ENCODE results near the gene NEURL1. TPM values are rescaled to one million over a fixed set of nuclear protein-coding genes. Genes with fewer than 3 reads are reported as not detected.

NEURL1 gene
- total and polyA plus RNA-seq, 10 of the 15 experiments (the other 5 are each of a cell fraction or from before 2014, with no cell fraction given): 0.02 to 0.05 (median 0.05) TPM; not detected in 6

GRCh38 chr10:103465411-103466179 lies 27.9 kb upstream of the NEURL1 start:
- Histone ChIP-seq H3K9ac (ENCODE audit: control insufficient read depth, insufficient read depth, low read length) (no peak overlapping the region), H3K9me3 (replicated peaks; ENCODE audit: control insufficient read depth, insufficient read depth, low read length) (no peaks in the 10 kb centered on the region), H3K27ac (ENCODE audit: control insufficient read depth, insufficient read depth) (peak overlapping the region; percentile 53), H2AFZ (ENCODE audit: control insufficient read depth, low read depth, low read length) (no peak overlapping the region), H4K20me1 (ENCODE audit: control insufficient read depth, insufficient read depth) (no peaks in the 10 kb centered on the region), H3K36me3 (ENCODE audit: control insufficient read depth in 2 of 2, insufficient read depth in 2 of 2, low read length in 1 of 2) (no peaks in the 10 kb centered on the region), H3K4me2 (ENCODE audit: control insufficient read depth, insufficient read depth) (no peak overlapping the region), H3K4me1 (ENCODE audit: control insufficient read depth, insufficient read depth, low read length) (peaks cover 52% of the 10 kb centered on the region), H3K4me3 (no peak overlapping the region), H3K79me2 (ENCODE audit: control insufficient read depth, insufficient read depth, low read length) (no peaks in the 10 kb centered on the region), H3K27me3 (replicated peaks in 1 of 2; ENCODE audit: control insufficient read depth in 2 of 2, insufficient read depth in 2 of 2, low read length in 1 of 2) (no peaks in the 10 kb centered on the region)
- peak; percentile 13 for ATAC-seq
- no TSS peak for BruUV-seq (replicated peaks)
- no peak for FAIRE-seq
- ChIA-PET POLR2A (interaction anchor here (0.7 to 9.3 kb wide), 4 partner anchors 10 to 25 kb away, joined by 3 to 144 read pairs (median 15); partner anchors contain the start of gene CALHM2), SMC1A (ENCODE audit: uncharacterized antibody, unreplicated experiment) (interaction anchor here (0.7 to 4.1 kb wide), 7 partner anchors 9 to 753 kb away, joined by 3 to 32 read pairs (median 7); partner anchors contain the start of gene CALHM2), RAD21 (ENCODE audit: unreplicated experiment) (interaction anchor here (0.6 to 3.9 kb wide), 8 partner anchors 8 to 25 kb away, joined by 3 to 55 read pairs (median 4); partner anchors contain the start of gene CALHM2), CTCF (interaction anchor here (0.5 to 9.2 kb wide), 9 partner anchors 10 to 97 kb away, joined by 3 to 52 read pairs (median 4); partner anchors contain the start of genes CALHM2 and TAF5)
- 36% methylated on average over 14 of the region's 14 CpGs for WGBS (ENCODE audit: insufficient coverage, insufficient replicate concordance, low lambda C conversion rate, missing lambda C conversion rate)
- no peak for DNase-seq (ENCODE audit: low read depth, low spot score)
- TF ChIP-seq BCL11A (IDR thresholded peaks at IDR 0.05; ENCODE audit: low read depth, low read length): no peak
- TF ChIP-seq SPI1 (IDR thresholded peaks at IDR 0.05; ENCODE audit: borderline replicate concordance, insufficient read depth, low read depth, low read length): peak; percentile 7; the same call in 1 of the 2 replicates
- no peak for TF ChIP-seq RUNX3 (IDR thresholded peaks at IDR 0.05; ENCODE audit: low read length)
- intact Hi-C loops (cut with micrococcal nuclease; ENCODE audit: unreplicated experiment) (no loop called here), in situ Hi-C loops (cut with MboI) (no loop called here)

DNA sequence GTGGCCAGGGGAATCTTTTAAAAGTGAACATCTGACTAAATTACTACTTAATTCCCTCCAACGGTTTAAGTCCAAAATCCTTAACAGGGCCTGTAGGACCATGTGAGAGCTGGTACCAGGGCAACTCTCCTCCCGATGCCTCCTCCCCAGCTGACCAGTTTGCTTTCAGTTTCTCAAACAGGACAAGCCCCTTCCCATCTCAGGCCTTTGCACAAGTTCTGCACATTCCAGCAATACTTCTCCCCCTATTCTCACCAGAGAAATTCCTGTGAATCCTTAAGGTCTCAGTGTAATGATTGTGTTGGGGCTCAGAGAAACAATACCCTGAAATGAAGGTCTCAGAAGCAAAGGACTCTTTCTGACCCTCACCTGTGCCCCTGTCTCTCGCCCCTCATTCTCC lies 26.8 kb upstream of the NEURL1 start:
- no peaks in the 10 kb centered on the region for H4K20me1 ChIP-seq (ENCODE audit: control insufficient read depth, insufficient read depth)
- SMC1A ChIA-PET (ENCODE audit: uncharacterized antibody, unreplicated experiment): interaction anchor here (0.9 to 4.1 kb wide), 5 partner anchors 10 to 68 kb away, joined by 3 to 32 read pairs (median 9); partner anchors contain the start of gene CALHM2
- BruUV-seq (replicated peaks): TSS peak; percentile 96
- H3K4me2 ChIP-seq (ENCODE audit: control insufficient read depth, insufficient read depth): peak overlapping the region; percentile 72
- POLR2A ChIA-PET: interaction anchor here (0.6 to 9.3 kb wide), 5 partner anchors 8 to 289 kb away, joined by 4 to 144 read pairs (median 11); partner anchors contain the start of genes CALHM1 and CALHM2
- intact Hi-C loops (cut with micrococcal nuclease; ENCODE audit: unreplicated experiment) (no loop called here), in situ Hi-C loops (cut with MboI) (no loop called here)
- no peaks in the 10 kb centered on the region for H3K9me3 ChIP-seq (replicated peaks; ENCODE audit: control insufficient read depth, insufficient read depth, low read length)
- DNase-seq (ENCODE audit: low read depth, low spot score) (no peak), ATAC-seq (0 out of 3 replicates have a peak, but pooled peaks have one; percentile 2), FAIRE-seq (no peak)
- CTCF ChIA-PET: interaction anchor here (1.0 to 9.2 kb wide), 7 partner anchors 9 to 98 kb away, joined by 3 to 52 read pairs (median 5); partner anchors contain the start of genes CALHM2 and TAF5
- no peaks in the 10 kb centered on the region for H3K36me3 ChIP-seq (ENCODE audit: control insufficient read depth in 2 of 2, insufficient read depth in 2 of 2, low read length in 1 of 2)
- peak overlapping the region; percentile 92 for H3K27ac ChIP-seq (ENCODE audit: control insufficient read depth, insufficient read depth)
- peaks cover 61% of the 10 kb centered on the region for H3K4me1 ChIP-seq (ENCODE audit: control insufficient read depth, insufficient read depth, low read length)
- H2AFZ ChIP-seq (ENCODE audit: control insufficient read depth, low read depth, low read length): peak overlapping the region; percentile 29
- peak overlapping the region; percentile 73 for H3K9ac ChIP-seq (ENCODE audit: control insufficient read depth, insufficient read depth, low read length)
- H3K79me2 ChIP-seq (ENCODE audit: control insufficient read depth, insufficient read depth, low read length): no peaks in the 10 kb centered on the region
- 0% methylated on average over 3 of the region's 3 CpGs for WGBS (ENCODE audit: insufficient coverage, insufficient replicate concordance, low lambda C conversion rate, missing lambda C conversion rate)
- RAD21 ChIA-PET (ENCODE audit: unreplicated experiment): interaction anchor here (1.0 to 3.9 kb wide), 6 partner anchors 8 to 21 kb away, joined by 3 to 55 read pairs (median 5); partner anchors contain the start of gene CALHM2
- 0 out of 2 replicates have a peak overlapping the region, but pooled peaks have one; percentile 33 for H3K4me3 ChIP-seq
- 0 out of 2 replicates have a peak, but pooled peaks have one; percentile 15 for TF ChIP-seq POLR2AphosphoS5 (IDR thresholded peaks at IDR 0.05; ENCODE audit: low read length)
- no peak for TF ChIP-seq KDM1A (IDR thresholded peaks at IDR 0.05; ENCODE audit: borderline replicate concordance)
- H3K27me3 ChIP-seq (replicated peaks in 1 of 2; ENCODE audit: control insufficient read depth in 2 of 2, insufficient read depth in 2 of 2, low read length in 1 of 2): no peaks in the 10 kb centered on the region

Data from GM12878 (cell line).